Measurements from ENCODE around the gene ZFY.

The ZFY gene

DNA sequence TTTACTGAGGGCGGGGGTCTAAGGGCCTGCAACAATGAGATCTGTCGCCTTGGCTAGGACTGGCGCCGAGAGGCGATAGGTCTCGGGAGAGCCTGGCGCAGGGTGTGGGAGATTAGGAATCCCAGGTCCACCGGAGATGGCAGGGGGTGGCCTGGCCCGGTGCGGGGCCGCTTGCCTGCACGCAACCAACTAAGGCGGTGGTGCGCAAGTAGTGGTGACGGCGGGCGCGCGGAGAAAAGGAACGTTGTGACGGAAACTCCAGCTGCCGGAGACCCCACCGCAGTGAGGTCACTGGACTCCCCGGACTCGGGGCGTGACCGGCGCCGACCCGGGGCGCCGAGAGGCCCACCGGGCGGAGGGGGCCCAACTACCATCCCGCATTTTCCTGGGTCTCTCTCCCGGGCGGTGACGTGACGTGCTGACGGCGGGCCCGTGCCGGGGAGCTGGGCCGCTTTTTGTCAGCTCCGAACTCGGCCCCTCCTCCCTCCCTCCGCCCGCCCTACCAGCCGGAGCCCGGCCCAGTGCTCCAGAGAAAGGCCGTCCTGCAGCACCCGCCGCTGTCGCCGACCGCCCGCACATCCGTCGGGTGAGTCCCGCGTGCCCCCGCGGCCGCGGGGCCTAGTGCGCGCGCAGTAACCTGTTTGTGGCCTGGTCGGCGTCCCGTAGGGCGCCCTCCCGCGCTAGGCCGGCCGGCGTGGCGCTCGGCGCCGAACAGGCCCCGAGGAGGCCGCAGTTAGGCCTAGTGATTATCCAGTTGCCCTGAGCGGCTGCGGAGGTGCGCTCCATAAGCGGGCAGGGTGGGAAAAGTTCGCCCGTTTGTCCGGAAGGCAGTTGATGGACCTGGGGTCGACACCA lies at the start of gene ZFY:
Gene ZFY, plus strand, starts transcription at position 521 of the 855 bp plus-strand sequence. CDS start 18,556 bp downstream, outside the sequence.
- TF ChIP-seq GATA2 (IDR thresholded peaks at IDR 0.05; ENCODE audit: low read depth, low read length) (no peak), GATA3 (IDR thresholded peaks at IDR 0.05; ENCODE audit: low read depth, low read length) (no peak)

DNA sequence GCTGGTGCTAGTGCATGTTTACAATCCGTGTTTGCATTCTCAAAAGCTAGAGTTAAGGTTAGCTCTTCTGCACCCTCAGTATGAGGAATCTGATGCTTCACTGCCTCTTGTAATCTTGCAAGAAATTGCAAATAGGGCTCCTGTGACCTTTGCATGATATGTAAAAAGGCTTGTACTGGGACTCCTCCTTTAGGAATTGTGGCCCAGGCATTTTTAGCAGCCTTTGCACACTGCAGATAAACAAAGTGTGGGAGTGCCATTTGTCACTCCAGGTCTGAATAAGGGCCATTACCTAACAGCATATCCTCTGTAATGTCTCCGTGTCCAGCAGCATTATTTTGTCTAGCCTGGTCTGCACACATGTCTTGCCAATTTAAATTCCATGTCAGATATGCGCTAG lies 49.3 kb upstream of the ZFY start:
- TF ChIP-seq GATA3 (IDR thresholded peaks at IDR 0.05; ENCODE audit: low read depth, low read length) = no peak
- no peak for TF ChIP-seq GATA2 (IDR thresholded peaks at IDR 0.05; ENCODE audit: low read depth, low read length)

DNA sequence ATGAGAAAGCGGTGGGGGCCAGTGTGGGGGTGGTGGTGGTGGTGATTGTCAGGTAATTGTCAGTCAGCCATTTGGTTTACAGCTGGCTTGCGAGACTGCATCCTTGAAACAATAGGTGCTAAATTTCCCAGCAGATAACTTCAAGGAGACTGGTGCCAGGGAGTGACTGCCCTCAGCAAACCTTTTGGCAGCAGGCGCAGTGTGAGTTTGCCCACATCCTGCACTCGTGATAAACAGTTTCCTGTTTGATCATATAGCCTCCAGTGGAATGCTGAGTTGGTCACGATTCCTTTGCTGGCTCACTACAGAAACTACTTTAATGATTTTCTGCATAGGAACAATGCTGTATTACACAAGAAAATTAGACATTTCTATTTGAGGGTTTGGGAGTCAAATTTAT lies 47.8 kb upstream of the ZFY start:
- TF ChIP-seq GATA3 (IDR thresholded peaks at IDR 0.05; ENCODE audit: low read depth, low read length) (no peak), GATA2 (IDR thresholded peaks at IDR 0.05; ENCODE audit: low read depth, low read length) (no peak)

DNA sequence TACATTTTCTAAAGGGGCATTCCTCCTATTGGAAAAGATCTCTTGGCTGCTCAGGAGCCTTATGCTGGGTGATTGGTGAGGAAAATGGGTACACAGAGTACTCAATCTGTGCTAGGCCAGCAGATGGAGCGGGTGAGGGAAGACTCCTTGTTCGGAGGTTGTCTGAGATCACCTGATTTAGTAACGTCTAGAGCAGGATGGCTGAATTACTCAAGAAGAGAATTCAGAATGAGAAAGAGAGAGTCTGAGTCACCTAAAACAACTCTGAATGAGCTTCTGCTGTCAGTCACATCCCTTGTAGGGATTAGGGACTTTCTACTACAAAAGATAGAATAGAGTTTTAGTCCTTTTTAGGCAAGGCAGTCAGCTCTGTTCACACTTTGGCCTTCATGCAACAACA lies 47.2 kb upstream of the ZFY start:
- TF ChIP-seq GATA2 (IDR thresholded peaks at IDR 0.05; ENCODE audit: low read depth, low read length) (no peak), GATA3 (IDR thresholded peaks at IDR 0.05; ENCODE audit: low read depth, low read length) (no peak)

DNA sequence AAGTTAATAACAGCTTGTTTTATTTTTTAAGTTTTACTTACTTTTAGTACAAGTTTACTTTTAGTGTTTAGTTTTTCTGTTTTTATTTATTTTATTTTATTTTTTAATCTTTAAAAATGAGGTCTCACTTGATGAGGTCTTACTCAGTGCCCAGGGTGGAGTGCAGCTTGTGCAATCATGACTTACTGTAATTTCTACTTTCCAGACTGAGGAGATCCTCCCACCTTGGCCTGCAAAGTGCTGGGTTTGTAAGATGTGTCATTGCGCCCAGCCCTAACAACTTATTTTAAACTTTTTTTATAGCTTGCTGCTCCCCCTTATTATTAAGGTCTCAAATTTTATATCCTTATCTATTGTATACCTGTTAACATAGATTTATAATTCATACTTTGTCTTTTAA lies 41.7 kb upstream of the ZFY start:
- TF ChIP-seq GATA2 (IDR thresholded peaks at IDR 0.05; ENCODE audit: low read depth, low read length) (no peak), GATA3 (IDR thresholded peaks at IDR 0.05; ENCODE audit: low read depth, low read length) (no peak)

DNA sequence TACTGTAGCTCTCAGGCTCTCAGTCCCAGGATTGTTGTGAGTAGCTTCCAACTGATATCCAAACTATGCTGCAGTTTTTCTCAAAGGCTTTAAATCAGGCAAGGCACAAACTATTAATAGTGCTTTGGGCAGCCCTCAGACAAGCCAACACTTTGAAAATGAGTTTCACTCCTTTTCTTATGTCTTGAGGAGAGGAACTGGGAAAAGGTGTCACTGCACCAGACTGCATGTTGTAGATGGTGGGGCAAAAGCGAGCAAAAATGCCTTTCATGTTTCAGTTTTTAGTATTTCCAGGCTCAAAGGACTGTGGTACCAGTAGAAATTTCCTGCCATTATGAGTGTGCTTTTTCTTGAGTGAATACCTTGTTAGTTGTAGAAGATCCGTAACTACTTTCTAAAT lies 39.1 kb upstream of the ZFY start:
- TF ChIP-seq GATA2 (IDR thresholded peaks at IDR 0.05; ENCODE audit: low read depth, low read length) = no peak
- TF ChIP-seq GATA3 (IDR thresholded peaks at IDR 0.05; ENCODE audit: low read depth, low read length) = no peak

DNA sequence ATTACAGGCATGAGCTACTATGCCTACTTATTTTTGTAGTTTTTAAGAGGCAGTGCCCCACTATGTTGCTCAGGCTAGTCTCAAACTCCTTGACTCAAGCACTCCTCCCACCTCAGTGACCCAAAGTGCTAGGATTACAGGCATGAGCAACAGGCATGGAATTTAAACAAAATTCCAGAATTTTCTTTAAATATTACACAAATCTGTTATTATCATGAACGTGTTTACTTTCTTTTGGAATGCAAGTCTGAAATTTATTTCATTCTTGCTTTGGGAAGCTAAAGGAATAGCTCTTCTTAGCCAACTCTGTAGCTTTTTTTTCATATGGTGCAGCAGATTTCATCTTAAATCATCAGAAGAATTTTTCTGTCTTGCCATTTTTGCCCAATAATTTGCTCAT lies 27.8 kb upstream of the ZFY start:
- TF ChIP-seq GATA3 (IDR thresholded peaks at IDR 0.05; ENCODE audit: low read depth, low read length) = no peak
- no peak for TF ChIP-seq GATA2 (IDR thresholded peaks at IDR 0.05; ENCODE audit: low read depth, low read length)

DNA sequence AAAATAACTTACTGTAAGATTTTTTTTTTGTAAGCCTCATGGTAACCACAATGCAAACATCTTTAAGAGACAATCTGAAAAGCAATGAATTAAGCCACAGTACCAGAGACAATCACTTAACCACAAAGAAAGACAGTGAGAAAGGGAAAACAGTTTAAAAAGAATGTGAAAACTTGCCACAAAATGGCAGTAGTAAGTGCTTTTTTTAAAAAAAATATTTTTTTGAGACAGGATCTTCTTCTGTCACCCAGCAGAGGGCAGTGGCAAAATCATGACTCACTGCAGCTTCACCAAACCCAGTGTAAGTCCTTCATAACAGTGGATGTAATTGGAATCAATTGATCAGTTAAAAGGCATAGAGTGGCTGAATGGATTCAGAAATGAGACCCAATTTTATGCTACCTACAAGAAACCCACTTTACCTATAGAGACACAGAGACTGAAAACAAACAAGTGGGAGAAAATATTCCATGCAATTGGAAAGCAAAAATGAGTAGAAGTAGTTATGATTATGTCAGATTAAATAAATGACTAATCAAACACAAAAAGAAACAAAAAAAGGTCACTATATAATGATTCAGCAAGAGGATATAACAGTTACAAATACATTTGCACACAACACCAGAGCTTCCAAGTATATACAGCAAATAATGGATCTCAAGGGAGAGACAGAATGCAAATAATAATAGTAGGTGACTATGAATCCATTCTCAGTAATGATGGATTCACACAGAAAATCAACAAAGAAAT lies 21.9 kb upstream of the ZFY start:
- TF ChIP-seq GATA2 (IDR thresholded peaks at IDR 0.05; ENCODE audit: low read depth, low read length) = no peak
- TF ChIP-seq GATA3 (IDR thresholded peaks at IDR 0.05; ENCODE audit: low read depth, low read length) = no peak

DNA sequence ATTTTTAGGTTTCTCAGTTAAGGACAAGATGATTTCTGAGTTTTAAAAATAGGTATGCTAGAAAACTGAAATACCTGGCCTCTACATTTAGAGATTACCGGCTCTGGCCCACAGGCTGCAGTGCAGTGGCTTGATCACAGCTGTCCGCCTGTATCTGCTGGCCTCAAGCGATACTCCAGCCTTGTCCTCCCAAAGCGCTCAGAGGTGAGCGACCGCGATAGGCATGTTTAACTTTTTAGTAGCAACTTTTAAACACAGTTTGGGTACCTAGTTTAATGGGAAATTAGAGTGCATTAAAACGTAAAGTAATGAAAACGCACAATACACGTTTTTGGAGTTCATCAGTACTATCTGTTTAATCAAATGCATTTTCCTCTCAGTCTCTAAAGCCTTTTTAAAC lies 1.1 kb upstream of the ZFY start:
- TF ChIP-seq GATA3 (IDR thresholded peaks at IDR 0.05; ENCODE audit: low read depth, low read length) = no peak
- TF ChIP-seq GATA2 (IDR thresholded peaks at IDR 0.05; ENCODE audit: low read depth, low read length) = no peak

DNA sequence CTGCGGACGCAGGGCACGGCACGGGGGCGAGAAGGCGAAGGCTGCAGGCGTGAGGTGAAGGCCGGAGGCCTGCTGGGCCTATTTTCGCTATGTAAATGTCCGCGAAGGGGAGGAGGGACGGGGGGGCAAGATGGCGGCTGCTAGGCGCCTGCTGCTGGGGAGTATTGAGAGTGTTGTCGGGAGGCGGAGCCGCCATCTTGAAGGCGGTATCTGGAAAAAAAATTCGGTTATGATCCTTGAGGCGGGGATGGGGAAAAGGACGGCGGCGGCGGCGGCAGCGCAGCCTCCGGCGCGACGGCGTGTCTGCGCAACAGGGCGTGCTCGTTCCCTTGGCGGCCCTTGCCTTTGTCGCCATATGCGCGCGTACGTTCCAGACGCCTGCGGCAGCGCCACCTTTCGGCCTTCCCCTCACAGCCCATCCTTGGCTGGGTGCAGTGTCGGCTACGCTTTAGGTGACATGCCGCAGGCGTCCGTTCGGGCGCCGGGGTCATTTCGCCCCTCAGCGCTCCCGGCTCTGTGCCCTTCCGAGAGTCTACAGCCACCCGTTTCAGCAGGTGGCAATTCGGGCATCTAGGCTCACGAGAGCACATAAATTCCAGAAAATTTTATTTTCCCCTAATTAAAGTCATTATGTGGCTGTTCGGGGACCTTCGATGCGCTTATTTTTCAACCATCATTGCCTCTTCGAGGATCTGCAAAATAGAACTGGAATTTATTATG lies 695 bp downstream of the ZFY start:
- TF ChIP-seq GATA2 (IDR thresholded peaks at IDR 0.05; ENCODE audit: low read depth, low read length) (no peak), GATA3 (IDR thresholded peaks at IDR 0.05; ENCODE audit: low read depth, low read length) (no peak)

DNA sequence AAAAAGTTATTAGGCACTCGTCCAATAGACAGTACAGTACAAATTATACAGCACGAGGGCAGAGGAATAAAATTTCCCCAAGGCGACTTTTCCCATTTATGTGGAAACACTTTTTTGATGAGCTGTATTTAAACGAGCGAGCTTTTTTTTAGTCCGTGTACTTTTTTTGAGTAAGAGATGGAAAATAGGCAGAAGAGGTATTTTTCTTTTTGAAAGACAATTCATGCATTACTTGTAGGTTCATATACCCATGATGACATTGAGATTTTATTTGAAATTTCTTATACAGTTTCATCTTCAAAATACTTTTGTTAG lies 1.2 kb downstream of the ZFY start:
- TF ChIP-seq GATA3 (IDR thresholded peaks at IDR 0.05; ENCODE audit: low read depth, low read length) = no peak
- no peak for TF ChIP-seq GATA2 (IDR thresholded peaks at IDR 0.05; ENCODE audit: low read depth, low read length)

DNA sequence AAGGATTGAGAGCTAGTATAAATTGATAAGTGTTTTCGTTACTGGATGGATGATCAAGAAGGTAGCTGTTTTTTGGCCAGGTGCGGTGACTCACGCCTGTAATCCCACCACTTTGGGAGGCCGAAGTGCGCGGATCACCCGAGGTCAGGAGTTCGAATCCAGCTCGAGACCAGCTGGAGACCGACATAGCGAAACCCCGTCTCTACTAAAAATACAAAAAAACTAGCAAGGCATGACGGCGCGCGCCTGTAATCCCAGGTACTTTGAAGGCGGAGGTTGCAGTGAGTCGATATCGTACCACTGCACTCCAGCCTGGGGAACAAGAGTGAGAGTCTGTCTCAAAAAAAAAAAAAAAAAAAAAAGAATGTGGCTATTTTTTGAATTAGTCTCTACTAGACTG lies 2.0 kb downstream of the ZFY start:
- TF ChIP-seq GATA2 (IDR thresholded peaks at IDR 0.05; ENCODE audit: low read depth, low read length) = no peak
- no peak for TF ChIP-seq GATA3 (IDR thresholded peaks at IDR 0.05; ENCODE audit: low read depth, low read length)

DNA sequence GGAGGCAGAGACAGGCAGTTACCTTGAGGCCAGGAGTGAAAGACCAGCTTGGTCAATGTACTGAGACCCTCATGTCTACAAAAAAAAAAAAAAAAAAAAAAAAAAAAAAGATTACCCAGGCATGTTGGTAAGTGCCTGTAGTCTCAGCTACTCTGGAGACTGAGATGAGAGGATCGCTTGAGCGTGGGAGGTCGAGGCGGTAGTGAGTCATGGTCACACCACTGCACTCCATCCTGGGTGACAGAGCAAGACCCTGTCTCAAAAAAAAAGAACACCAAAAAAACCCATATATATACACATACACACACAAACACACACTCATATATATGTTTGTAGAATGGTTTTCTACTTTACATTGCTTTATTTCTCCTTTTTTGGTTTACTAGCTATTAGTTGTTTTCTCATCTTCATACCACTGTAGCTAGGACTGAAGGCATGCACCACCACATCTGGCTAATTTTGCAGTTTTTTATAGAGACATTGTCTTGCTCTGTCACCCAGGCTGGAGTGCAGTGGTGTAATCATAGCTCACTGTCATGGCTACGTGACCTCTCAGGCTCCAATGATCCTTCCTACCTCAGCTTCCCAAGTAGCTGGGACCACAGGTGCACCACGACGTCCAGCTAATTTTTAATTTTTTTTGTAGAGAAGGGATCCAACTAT lies 14.5 kb downstream of the ZFY start:
- TF ChIP-seq GATA2 (IDR thresholded peaks at IDR 0.05; ENCODE audit: low read depth, low read length) (no peak), GATA3 (IDR thresholded peaks at IDR 0.05; ENCODE audit: low read depth, low read length) (no peak)

DNA sequence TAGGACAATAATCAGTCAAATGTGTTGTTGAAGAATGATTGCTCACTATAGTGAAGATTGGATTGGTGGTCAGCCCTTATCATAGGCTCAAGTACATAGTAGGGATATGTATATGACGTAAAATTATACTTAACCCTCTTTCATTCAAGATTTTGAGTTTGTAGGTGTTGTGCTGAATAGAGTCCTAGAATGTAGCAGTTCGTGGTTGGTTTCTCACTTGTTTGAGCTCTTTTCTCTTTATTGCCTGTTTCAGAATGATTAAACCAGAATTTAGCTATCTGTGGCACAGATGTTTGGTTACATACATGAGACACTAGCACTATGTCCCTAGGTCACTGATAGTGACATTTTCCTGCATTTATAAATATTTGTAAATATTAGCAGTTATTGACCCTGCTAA lies 15.5 kb downstream of the ZFY start:
- TF ChIP-seq GATA3 (IDR thresholded peaks at IDR 0.05; ENCODE audit: low read depth, low read length) = no peak
- no peak for TF ChIP-seq GATA2 (IDR thresholded peaks at IDR 0.05; ENCODE audit: low read depth, low read length)

Data from SH-SY5Y (cell line).